K562 (cell line): Measurements from ENCODE around the gene CCDC92. TPM values are rescaled to one million over a fixed set of nuclear protein-coding genes. Genes with fewer than 3 reads are reported as not detected.

Experiments used
- ARID2 ChIP-seq: fragments of 450-650 bp; IDR thresholded peaks from 2 replicates; pipeline ENCODE4 v1.6.1; 2017; ENCODE audit warnings: antibody characterized with exemption, mild to moderate bottlenecking
- CHD2 ChIP-seq: IDR thresholded peaks from 2 replicates; pipeline ENCODE4 v1.6.1; 2011; ENCODE audit warnings: low read depth, low read length
- ESRRA ChIP-seq: fragments of 450-650 bp; IDR thresholded peaks from 2 replicates; pipeline ENCODE4 v1.6.1; 2014; ENCODE audit warnings: low read depth, mild to moderate bottlenecking, moderate library complexity, borderline replicate concordance
- HDAC2 ChIP-seq: fragments of 450-650 bp; IDR thresholded peaks from 2 replicates; pipeline ENCODE4 v1.6.1; 2016; ENCODE audit warnings: mild to moderate bottlenecking
- NFATC3 ChIP-seq: fragments of 450-650 bp; IDR thresholded peaks from 2 replicates; pipeline ENCODE4 v1.6.1; 2017; ENCODE audit warnings: mild to moderate bottlenecking
- NR2C1 ChIP-seq, 2 experiments: fragments of 450-650 bp; IDR thresholded peaks; 2 replicates each; pipeline ENCODE4 v1.6.1; 2017; ENCODE audit warnings: mild to moderate bottlenecking in 2 of 2, antibody characterized with exemption in 1 of 2, inconsistent platforms in 1 of 2, missing compliant biosample characterization in 1 of 2, missing genetic modification characterization in 1 of 2
- PCBP1 ChIP-seq: fragments of 200-400 bp; formaldehyde crosslinking; IDR thresholded peaks from 2 replicates; pipeline ENCODE4 v1.6.1; 2018; ENCODE audit warnings: mild to moderate bottlenecking, low read depth, low read length; ENCODE audit not compliant: poor library complexity, severe bottlenecking
- RAD51 ChIP-seq: fragments of 450-650 bp; IDR thresholded peaks from 2 replicates; pipeline ENCODE4 v1.7.1; 2016; ENCODE audit warnings: low read depth, mild to moderate bottlenecking, borderline replicate concordance
- RFX1 ChIP-seq: fragments of 450-650 bp; IDR thresholded peaks from 2 replicates; pipeline ENCODE4 v1.6.1; 2016; ENCODE audit warnings: mild to moderate bottlenecking, moderate library complexity
- SETDB1 ChIP-seq: IDR thresholded peaks from one replicate; pipeline ENCODE4 v1.6.1; 2012; ENCODE audit warnings: low read length, control low read depth, inconsistent platforms
- TARDBP ChIP-seq: fragments of 450-650 bp; IDR thresholded peaks from 2 replicates; pipeline ENCODE4 v1.6.1; 2016
- ZBED1 ChIP-seq: IDR thresholded peaks from 2 replicates; pipeline ENCODE4 v1.6.1; 2014
- ZNF311 ChIP-seq: fragments of 250-450 bp; sonication (Bioruptor Pico); IDR thresholded peaks from 2 replicates; pipeline ENCODE4 v1.4.0; 2020; ENCODE audit warnings: mild to moderate bottlenecking, moderate library complexity
- ZNF644 ChIP-seq: fragments of 200-800 bp; sonication (Bioruptor generic); IDR thresholded peaks from 2 replicates; pipeline ENCODE4 v1.6.1; 2016; ENCODE audit warnings: low read depth, missing genetic modification characterization, missing compliant biosample characterization
- ZNF785 ChIP-seq: fragments of 250-450 bp; sonication (Bioruptor Pico); IDR thresholded peaks from 2 replicates; pipeline ENCODE4 v1.4.0; 2020; ENCODE audit warnings: mild to moderate bottlenecking
- polyA plus RNA-seq, 8 experiments: library from polyadenylated mRNA; depleted of rRNA in 4 of 8; stranded (reverse) in 5 of 8; unstranded in 3 of 8; fragments of >200 nt; fragmentation: Nextera tagmentation in 2 of 8; fragmentation: Illumina TruSeq in 1 of 8; extraction: Ambion mirVana in 2 of 8; extraction: Trizol in 1 of 8; gene quantifications; 2 replicates each; pipeline versions ENCODE4 v1.2.1 to v1.2.3, GENCODE V29; 2011 to 2014; ENCODE audit warnings: inconsistent platforms in 1 of 8, missing spikeins in 1 of 8
- total RNA-seq, 7 experiments: library from RNA; depleted of rRNA in 6 of 7; stranded (reverse); fragments of >200 nt in 6 of 7; fragmentation: Illumina TruSeq in 2 of 7; extraction: Trizol in 2 of 7; gene quantifications; 2 replicates each; pipeline versions ENCODE4 v1.2.1 to v1.2.3, GENCODE V29; 2011 to 2021; ENCODE audit warnings: low replicate concordance in 1 of 7
- TF ChIP-seq, protein P1 (sequence below): fragments of 450-650 bp; IDR thresholded peaks from 2 replicates; pipeline ENCODE4 v1.6.1; 2017; ENCODE audit warnings: mild to moderate bottlenecking, moderate library complexity
- TF ChIP-seq, protein P2 (sequence below): fragments of 250-450 bp; sonication (Bioruptor Pico); IDR thresholded peaks from 2 replicates; pipeline ENCODE4 v1.5.0; 2021
- TF ChIP-seq, protein P3 (sequence below): fragments of 450-650 bp; IDR thresholded peaks from 2 replicates; pipeline ENCODE4 v1.7.1; 2018; ENCODE audit warnings: mild to moderate bottlenecking, low read depth; ENCODE audit not compliant: partially characterized antibody
- TF ChIP-seq, protein P4 (sequence below): fragments of 450-650 bp; conservative IDR thresholded peaks from 2 replicates; pipeline ENCODE4 v1.6.1; 2016; ENCODE audit warnings: missing genetic modification characterization, low read depth, mild to moderate bottlenecking, missing compliant biosample characterization, moderate library complexity
- TF ChIP-seq, protein P5 (sequence below): sonication (generic); formaldehyde crosslinking; IDR thresholded peaks from 2 replicates; pipeline ENCODE4 v1.9.0; 2022; ENCODE audit warnings: mild to moderate bottlenecking, missing genetic modification reagents
- TF ChIP-seq, protein P6 (sequence below): IDR thresholded peaks from 2 replicates; pipeline ENCODE4 v1.6.1; 2012; ENCODE audit warnings: low read depth, low read length, improper control_type of control experiment, borderline replicate concordance

The CCDC92 gene
- total and polyA plus RNA-seq, 9 of the 15 experiments (the other 6 are each of a cell fraction or from before 2014, with no cell fraction given) = 0.27 to 5.9 (median 2.1) TPM

DNA sequence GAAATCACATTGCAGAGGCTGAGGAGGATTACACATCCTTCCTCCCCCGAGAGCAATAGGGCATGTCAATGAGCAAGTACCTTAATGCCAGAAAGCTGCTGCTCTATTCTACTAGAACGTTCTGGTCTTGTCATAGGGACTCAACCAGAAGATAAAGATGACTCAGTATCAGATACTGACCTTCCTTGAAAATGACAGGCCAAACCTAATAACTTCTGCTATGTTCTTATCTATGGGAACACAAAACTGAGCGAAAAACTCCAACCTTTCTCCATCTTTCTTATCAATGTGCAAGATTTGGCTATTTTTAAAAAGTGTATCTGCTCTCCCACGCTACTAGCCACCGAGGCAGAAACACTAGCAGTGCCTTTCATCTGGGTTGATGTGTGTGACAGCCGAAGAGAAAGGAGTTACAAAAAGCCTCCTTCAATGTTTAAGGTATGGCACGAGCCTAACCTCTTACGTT, 5.5 kb downstream of the CCDC92 start (continued):
- TF ChIP-seq NFATC3 = no peak
- TF ChIP-seq, protein P1, sequence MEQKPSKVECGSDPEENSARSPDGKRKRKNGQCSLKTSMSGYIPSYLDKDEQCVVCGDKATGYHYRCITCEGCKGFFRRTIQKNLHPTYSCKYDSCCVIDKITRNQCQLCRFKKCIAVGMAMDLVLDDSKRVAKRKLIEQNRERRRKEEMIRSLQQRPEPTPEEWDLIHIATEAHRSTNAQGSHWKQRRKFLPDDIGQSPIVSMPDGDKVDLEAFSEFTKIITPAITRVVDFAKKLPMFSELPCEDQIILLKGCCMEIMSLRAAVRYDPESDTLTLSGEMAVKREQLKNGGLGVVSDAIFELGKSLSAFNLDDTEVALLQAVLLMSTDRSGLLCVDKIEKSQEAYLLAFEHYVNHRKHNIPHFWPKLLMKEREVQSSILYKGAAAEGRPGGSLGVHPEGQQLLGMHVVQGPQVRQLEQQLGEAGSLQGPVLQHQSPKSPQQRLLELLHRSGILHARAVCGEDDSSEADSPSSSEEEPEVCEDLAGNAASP = no peak
- TF ChIP-seq, protein P2, sequence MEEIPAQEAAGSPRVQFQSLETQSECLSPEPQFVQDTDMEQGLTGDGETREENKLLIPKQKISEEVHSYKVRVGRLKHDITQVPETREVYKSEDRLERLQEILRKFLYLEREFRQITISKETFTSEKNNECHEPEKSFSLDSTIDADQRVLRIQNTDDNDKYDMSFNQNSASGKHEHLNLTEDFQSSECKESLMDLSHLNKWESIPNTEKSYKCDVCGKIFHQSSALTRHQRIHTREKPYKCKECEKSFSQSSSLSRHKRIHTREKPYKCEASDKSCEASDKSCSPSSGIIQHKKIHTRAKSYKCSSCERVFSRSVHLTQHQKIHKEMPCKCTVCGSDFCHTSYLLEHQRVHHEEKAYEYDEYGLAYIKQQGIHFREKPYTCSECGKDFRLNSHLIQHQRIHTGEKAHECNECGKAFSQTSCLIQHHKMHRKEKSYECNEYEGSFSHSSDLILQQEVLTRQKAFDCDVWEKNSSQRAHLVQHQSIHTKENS (CRISPR knock-in tag) = no peak
- TF ChIP-seq ARID2 = no peak
- TF ChIP-seq, protein P3, sequence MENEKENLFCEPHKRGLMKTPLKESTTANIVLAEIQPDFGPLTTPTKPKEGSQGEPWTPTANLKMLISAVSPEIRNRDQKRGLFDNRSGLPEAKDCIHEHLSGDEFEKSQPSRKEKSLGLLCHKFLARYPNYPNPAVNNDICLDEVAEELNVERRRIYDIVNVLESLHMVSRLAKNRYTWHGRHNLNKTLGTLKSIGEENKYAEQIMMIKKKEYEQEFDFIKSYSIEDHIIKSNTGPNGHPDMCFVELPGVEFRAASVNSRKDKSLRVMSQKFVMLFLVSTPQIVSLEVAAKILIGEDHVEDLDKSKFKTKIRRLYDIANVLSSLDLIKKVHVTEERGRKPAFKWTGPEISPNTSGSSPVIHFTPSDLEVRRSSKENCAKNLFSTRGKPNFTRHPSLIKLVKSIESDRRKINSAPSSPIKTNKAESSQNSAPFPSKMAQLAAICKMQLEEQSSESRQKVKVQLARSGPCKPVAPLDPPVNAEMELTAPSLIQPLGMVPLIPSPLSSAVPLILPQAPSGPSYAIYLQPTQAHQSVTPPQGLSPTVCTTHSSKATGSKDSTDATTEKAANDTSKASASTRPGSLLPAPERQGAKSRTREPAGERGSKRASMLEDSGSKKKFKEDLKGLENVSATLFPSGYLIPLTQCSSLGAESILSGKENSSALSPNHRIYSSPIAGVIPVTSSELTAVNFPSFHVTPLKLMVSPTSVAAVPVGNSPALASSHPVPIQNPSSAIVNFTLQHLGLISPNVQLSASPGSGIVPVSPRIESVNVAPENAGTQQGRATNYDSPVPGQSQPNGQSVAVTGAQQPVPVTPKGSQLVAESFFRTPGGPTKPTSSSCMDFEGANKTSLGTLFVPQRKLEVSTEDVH = no peak
- no peak for TF ChIP-seq RFX1
- TF ChIP-seq TARDBP = no peak
- TF ChIP-seq, protein P4, sequence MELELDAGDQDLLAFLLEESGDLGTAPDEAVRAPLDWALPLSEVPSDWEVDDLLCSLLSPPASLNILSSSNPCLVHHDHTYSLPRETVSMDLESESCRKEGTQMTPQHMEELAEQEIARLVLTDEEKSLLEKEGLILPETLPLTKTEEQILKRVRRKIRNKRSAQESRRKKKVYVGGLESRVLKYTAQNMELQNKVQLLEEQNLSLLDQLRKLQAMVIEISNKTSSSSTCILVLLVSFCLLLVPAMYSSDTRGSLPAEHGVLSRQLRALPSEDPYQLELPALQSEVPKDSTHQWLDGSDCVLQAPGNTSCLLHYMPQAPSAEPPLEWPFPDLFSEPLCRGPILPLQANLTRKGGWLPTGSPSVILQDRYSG = no peak
- no peak for TF ChIP-seq ZNF785 (CRISPR knock-in tag)
- no peak for TF ChIP-seq CHD2
- TF ChIP-seq ZNF644 (tag) = no peak
- TF ChIP-seq PCBP1 = no peak
- TF ChIP-seq RAD51 = no peak
- TF ChIP-seq ESRRA = peak; percentile 69
- no peak for TF ChIP-seq SETDB1
- TF ChIP-seq, protein P5, sequence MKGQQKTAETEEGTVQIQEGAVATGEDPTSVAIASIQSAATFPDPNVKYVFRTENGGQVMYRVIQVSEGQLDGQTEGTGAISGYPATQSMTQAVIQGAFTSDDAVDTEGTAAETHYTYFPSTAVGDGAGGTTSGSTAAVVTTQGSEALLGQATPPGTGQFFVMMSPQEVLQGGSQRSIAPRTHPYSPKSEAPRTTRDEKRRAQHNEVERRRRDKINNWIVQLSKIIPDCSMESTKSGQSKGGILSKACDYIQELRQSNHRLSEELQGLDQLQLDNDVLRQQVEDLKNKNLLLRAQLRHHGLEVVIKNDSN = no peak
- TF ChIP-seq, protein P6, sequence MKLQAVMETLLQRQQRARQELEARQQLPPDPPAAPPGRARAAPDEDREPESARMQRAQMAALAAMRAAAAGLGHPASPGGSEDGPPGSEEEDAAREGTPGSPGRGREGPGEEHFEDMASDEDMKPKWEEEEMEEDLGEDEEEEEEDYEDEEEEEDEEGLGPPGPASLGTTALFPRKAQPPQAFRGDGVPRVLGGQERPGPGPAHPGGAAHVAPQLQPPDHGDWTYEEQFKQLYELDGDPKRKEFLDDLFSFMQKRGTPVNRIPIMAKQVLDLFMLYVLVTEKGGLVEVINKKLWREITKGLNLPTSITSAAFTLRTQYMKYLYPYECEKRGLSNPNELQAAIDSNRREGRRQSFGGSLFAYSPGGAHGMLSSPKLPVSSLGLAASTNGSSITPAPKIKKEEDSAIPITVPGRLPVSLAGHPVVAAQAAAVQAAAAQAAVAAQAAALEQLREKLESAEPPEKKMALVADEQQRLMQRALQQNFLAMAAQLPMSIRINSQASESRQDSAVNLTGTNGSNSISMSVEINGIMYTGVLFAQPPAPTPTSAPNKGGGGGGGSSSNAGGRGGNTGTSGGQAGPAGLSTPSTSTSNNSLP = peak; percentile 43; the same call in 1 of the 2 replicates
- 0 out of 2 replicates have a peak, but pooled peaks have one; percentile 37 for TF ChIP-seq HDAC2
- TF ChIP-seq ZNF311 (CRISPR knock-in tag) = no peak
- TF ChIP-seq NR2C1 (IDR thresholded peaks at IDR 0.05) = no peak
- no peak for TF ChIP-seq NR2C1 (tag; IDR thresholded peaks at IDR 0.05)
- TF ChIP-seq ZBED1 = no peak
